Left lung (tissue), 10 donors: ENCODE data around the gene SKOR1. TPM values are rescaled to one million over a fixed set of nuclear protein-coding genes. Genes with fewer than 3 reads are reported as not detected.

Experiments
- ATAC-seq: fragments of 200-7000 bp; cut with Tn5 transposase; one replicate; pipeline ENCODE4 v1.9.1; 2020; ENCODE audit warnings: moderate library complexity
- DNase-seq, 4 donors: peaks; one replicate each; pipeline ENCODE4 v3.0.0-alpha.2; 2013 to 2020
- H3K27ac ChIP-seq, 2 donors: fragments of 200-600 bp; sonication (generic) in 1 of 2; one replicate each; pipeline versions ENCODE4 v1.5.0 to v1.8.0; 2020 to 2021
- H3K27me3 ChIP-seq, 2 donors: fragments of 200-600 bp; sonication (generic) in 1 of 2; one replicate each; pipeline versions ENCODE4 v1.5.0 to v1.8.0; 2020 to 2021
- H3K36me3 ChIP-seq, 2 donors: fragments of 200-600 bp; sonication (generic) in 1 of 2; one replicate each; pipeline versions ENCODE4 v1.5.0 to v1.8.0; 2020 to 2021
- H3K4me1 ChIP-seq, 2 donors: fragments of 200-600 bp; one replicate each; pipeline ENCODE4 v1.8.0; 2021
- H3K4me3 ChIP-seq, 2 donors: fragments of 200-600 bp; sonication (generic) in 1 of 2; one replicate each; pipeline versions ENCODE4 v1.5.0 to v1.8.0; 2020 to 2021; ENCODE audit warnings: mild to moderate bottlenecking in 1 of 2
- H3K9me3 ChIP-seq, 2 donors: fragments of 200-600 bp; sonication (generic) in 1 of 2; one replicate each; pipeline versions ENCODE4 v1.5.0 to v1.8.0; 2020 to 2021
- intact Hi-C, 2 donors: fragments of 100-400 bp; cut with DNase I; formaldehyde crosslinking; loops; one replicate each; pipeline versions ENCODE4 v1.11.2 to v1.14.2; 2022
- polyA plus RNA-seq, 6 donors: library from polyadenylated mRNA; unstranded; fragments of 120-200 nt; gene quantifications; one replicate each; pipeline ENCODE4 v1.2.1, GENCODE V29; 2013; ENCODE audit not compliant: insufficient read length in 6 of 6
- total RNA-seq, 2 donors: library from RNA; stranded (reverse); fragmentation: NEBNext Ultra II Directional; extraction: Animal tissue kit (Norgen Biotek cat#: 25700); gene quantifications; one replicate each; pipeline ENCODE4 v1.2.1, GENCODE V29; 2021
- TF ChIP-seq, protein P1 (sequence below), 2 donors: fragments of 200-600 bp; sonication (generic) in 1 of 2; IDR thresholded peaks; one replicate each; pipeline versions ENCODE4 v1.5.0 to v1.8.0; 2021; ENCODE audit warnings: antibody characterized with exemption in 2 of 2
- donor health status: DM: no; HTN: yes; CAD: no.
- donor health status: DM: no; HTN: no; CAD: no.

Gene SKOR1
- total and polyA plus RNA-seq, 8 donors, result 0.12 to 0.71 (median 0.43) TPM

DNA sequence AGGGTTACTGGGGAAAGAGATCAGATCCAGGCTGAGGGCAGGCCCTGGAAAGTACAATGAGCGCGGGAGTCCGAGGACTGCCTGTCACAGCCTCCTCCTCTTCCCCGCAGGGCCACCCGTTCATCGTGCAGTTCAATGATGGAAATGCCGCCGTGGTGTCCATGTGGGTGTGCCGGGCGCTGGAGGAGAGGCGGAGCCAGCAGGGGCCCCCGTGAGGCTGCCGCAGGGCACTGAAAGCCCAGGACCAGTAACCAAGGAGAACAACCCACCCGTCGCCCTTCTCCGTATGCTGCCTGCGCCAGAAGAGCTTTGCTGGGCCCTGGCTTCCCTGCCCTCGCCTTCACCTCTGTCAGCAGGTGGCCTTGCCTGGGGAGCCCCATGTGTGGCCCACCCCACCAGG lies 18.8 kb upstream of the SKOR1 start:
- Histone ChIP-seq H3K4me3 (no peak overlapping the region), H3K9me3 (no peaks in the 10 kb centered on the region), H3K27me3 (no peaks in the 10 kb centered on the region), H3K27ac (no peak overlapping the region), H3K36me3 (peaks cover 0 to 22% of the 10 kb centered on the region in 2 donors), H3K4me1 (no peaks in the 10 kb centered on the region)
- DNase-seq (peak in 1 of 4 donors; percentile 64), ATAC-seq (no peak)
- intact Hi-C loops, result no loop called here
- TF ChIP-seq, protein P1, sequence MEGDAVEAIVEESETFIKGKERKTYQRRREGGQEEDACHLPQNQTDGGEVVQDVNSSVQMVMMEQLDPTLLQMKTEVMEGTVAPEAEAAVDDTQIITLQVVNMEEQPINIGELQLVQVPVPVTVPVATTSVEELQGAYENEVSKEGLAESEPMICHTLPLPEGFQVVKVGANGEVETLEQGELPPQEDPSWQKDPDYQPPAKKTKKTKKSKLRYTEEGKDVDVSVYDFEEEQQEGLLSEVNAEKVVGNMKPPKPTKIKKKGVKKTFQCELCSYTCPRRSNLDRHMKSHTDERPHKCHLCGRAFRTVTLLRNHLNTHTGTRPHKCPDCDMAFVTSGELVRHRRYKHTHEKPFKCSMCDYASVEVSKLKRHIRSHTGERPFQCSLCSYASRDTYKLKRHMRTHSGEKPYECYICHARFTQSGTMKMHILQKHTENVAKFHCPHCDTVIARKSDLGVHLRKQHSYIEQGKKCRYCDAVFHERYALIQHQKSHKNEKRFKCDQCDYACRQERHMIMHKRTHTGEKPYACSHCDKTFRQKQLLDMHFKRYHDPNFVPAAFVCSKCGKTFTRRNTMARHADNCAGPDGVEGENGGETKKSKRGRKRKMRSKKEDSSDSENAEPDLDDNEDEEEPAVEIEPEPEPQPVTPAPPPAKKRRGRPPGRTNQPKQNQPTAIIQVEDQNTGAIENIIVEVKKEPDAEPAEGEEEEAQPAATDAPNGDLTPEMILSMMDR (IDR thresholded peaks at IDR 0.05), result no peak

DNA sequence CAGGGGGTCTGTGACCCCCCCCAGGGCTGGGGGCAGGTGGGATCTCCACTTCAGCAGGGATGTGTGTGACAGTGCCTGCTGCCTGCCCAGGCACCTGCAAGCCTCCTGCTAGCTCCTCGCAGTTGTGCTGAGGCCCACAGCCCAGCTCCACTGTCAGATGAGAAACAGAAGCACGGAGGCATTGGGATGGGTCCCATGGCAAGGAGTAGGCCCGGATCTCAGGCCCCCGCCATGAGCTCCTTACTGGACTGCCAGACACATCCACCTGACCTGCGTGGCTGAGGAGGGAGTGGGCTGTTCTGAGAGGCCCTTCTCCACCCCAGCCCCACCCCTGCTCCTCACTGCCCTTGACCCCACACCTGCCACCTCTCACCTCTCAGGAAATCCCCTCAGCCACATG lies 18.2 kb upstream of the SKOR1 start:
- DNase-seq, result peak in 1 of 4 donors; percentile 30
- TF ChIP-seq, protein P1 (IDR thresholded peaks at IDR 0.05), result no peak
- intact Hi-C loops, result no loop called here
- H3K4me3 ChIP-seq, result no peak overlapping the region
- ATAC-seq, result no peak
- H3K27me3 ChIP-seq, result no peaks in the 10 kb centered on the region
- peaks cover 0 to 22% of the 10 kb centered on the region in 2 donors for H3K36me3 ChIP-seq
- H3K4me1 ChIP-seq, result no peaks in the 10 kb centered on the region
- no peak overlapping the region for H3K27ac ChIP-seq
- no peaks in the 10 kb centered on the region for H3K9me3 ChIP-seq

GRCh38 chr15:67807836-67808235 lies 17.5 kb upstream of the SKOR1 start:
- ATAC-seq (no peak), DNase-seq (no peak)
- no peak overlapping the region for H3K27ac ChIP-seq
- no peaks in the 10 kb centered on the region for H3K27me3 ChIP-seq
- peaks cover 0 to 19% of the 10 kb centered on the region in 2 donors for H3K36me3 ChIP-seq
- TF ChIP-seq, protein P1 (IDR thresholded peaks at IDR 0.05), result no peak
- H3K4me3 ChIP-seq, result no peak overlapping the region
- intact Hi-C loops, result no loop called here
- H3K4me1 ChIP-seq, result no peaks in the 10 kb centered on the region
- no peaks in the 10 kb centered on the region for H3K9me3 ChIP-seq

DNA sequence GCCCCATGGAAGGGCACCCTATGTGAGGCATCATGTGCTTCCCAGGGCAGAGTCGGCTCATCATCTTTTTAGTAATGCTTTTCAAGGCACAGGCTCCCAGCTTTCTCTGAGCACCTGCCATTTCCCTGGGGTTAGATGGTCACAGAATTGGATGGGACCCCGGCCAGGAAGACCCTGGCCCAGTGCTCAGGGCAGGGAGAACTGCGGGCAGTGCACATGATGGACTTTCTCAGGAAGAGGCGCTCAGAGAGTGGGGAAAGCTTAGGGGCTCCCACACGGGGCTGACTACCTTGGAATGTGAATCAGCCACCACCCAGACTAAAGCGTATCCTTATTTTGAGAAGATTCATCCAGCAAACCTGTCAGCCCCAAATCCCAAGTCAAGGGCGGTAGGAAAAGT lies 16.5 kb upstream of the SKOR1 start:
- Histone ChIP-seq H3K27ac (no peak overlapping the region), H3K4me1 (no peaks in the 10 kb centered on the region), H3K4me3 (no peak overlapping the region), H3K36me3 (peaks cover 0 to 17% of the 10 kb centered on the region in 2 donors), H3K9me3 (no peaks in the 10 kb centered on the region), H3K27me3 (no peaks in the 10 kb centered on the region)
- ATAC-seq, result no peak
- TF ChIP-seq, protein P1 (IDR thresholded peaks at IDR 0.05), result no peak
- DNase-seq, result peak in 1 of 4 donors; percentile 9
- intact Hi-C loops, result no loop called here

DNA sequence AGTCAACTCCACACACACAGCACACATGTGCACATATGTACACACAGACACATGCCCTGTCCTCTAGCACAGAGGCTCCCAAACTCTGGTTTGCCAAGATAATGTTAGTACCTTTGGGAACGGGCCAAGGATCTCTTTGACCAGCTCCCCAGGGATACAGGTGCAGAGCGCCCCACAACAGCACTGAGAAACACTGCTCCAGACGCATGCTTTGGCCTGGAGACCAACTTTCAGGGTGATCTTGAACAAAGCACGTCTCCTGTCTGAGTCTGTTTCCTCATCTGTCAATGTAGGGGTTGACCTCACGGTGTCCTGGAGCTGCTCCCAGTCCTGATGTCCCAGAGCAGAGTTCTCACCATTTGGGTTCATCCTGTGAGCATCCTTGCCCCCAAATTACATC lies 15.9 kb upstream of the SKOR1 start:
- ATAC-seq (no peak), DNase-seq (no peak)
- Histone ChIP-seq H3K27ac (no peak overlapping the region), H3K27me3 (no peaks in the 10 kb centered on the region), H3K9me3 (no peaks in the 10 kb centered on the region), H3K4me1 (no peaks in the 10 kb centered on the region), H3K36me3 (peaks cover 0 to 17% of the 10 kb centered on the region in 2 donors), H3K4me3 (no peak overlapping the region)
- intact Hi-C loops, result no loop called here
- TF ChIP-seq, protein P1 (IDR thresholded peaks at IDR 0.05), result no peak
